T47D (cell line): Measurements from ENCODE around the gene ABCG4.
"Not testable (repeated sequence)": the region's sequence is repeated elsewhere in the genome, so short reads cannot be mapped to it uniquely, and the experiment has no call there.

Source experiments
- DNase-seq, 2 experiments: peaks; one replicate each; pipeline versions ENCODE4 v3.0.0 to v3.0.0-alpha.2; 2011 to 2012; ENCODE audit warnings: low read depth in 1 of 2, low spot score in 1 of 2
- JUND ChIP-seq: IDR thresholded peaks from 2 replicates; pipeline ENCODE4 v1.6.1; 2012; ENCODE audit warnings: low read depth
- in situ Hi-C: cut with HindIII; loops from 2 replicates; pipeline ENCODE4 v1.10.0; 2016; ENCODE audit warnings: low sequenced_read_pairs, low pct_unique_long_range_greater_than_20kb

The ABCG4 gene

DNA sequence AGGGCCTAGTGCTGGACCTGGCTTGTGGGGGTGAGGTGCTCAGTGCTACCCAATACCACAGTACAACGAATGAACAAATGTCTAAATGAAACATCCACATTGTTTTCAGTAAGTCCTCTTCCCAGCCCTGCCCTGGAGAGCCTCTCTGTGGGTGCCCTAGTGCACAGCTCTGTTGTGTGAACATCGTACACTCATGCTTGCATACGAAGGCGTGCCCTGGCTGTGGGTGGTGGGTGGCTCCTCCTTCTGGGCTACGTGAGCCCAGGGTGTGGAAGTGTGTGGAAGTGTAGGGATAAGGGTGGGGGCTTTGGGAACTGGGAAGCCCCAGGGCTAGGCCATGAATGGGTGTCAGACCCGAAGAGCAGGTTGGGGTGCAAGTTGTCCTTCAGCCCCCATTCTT, 19.1 kb downstream of the ABCG4 start:
- in situ Hi-C loops, result no loop called here
- TF ChIP-seq JUND, result no peak
- DNase-seq, result no peak

DNA sequence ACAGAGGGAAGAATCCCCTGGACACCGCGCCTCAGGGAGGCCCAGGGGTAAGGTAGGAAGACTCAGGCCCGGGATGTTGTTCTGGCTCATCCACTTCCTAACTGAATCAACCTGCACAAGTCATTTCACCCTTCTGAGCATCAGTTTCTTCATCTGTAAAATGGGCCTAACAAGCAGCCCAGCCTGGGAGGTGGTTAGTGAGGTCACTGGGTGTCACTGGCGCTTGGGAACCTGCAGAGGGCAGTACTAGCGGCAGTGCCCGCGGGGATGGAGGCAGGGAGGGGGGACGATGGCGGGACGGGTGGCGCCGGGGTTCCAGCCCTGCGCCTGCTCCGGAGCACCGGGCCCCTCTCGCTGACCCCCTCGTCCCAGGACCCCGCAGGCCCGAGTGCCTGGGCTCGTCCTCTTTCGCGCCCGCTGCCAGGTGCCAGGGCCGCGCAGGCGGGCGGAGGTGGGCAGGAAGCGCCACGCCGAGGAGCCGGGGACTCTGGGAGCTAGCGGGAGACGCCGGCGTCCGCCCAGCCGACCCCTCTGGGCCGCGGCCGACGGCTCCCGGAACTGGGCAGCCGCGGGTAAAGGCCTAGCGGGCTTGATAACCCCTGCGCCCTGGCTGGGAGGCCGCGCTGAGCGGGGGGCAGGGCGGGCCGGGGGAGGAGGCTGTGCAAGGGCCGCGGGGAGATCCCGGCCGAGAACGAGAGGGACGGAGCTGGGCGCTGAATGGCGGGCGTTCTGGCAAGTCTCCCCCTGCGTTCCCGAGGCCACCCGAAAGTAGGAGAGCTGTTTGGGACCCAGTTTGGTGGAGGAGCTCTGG, 19.8 kb downstream of the ABCG4 start, which contains the start of gene NLRX1:
Gene NLRX1, plus strand, starts transcription at position 255 of the 811 bp plus-strand sequence. CDS start 2,679 bp downstream, outside the sequence.
- in situ Hi-C loops, result no loop called here
- peak; percentile 92 to 95 for DNase-seq
- TF ChIP-seq JUND, result no peak

DNA sequence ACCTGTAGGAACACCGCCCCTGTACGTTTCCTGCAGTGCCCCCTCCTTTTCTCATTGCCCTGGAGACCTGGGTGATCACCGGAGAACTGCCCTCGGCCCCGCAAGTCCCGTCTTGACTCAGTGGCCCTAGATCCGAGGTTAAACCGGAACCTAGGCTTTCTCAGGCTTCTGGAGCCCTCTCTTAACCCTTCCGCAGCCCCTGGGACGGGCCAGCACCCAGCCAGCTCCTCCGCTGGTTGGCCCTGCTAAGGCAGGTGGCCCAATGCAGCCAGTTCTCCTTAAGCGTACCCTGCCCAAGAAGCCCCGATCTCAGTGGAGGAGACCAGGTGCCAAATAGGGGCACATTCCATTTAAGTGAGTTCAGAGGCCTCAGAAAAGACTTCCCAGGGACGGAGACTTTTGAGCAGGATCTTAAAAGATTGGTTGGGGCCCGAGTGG, 20.4 kb downstream of the ABCG4 start:
- no peak for TF ChIP-seq JUND
- in situ Hi-C loops, result no loop called here
- DNase-seq, result peak; percentile 67 to 86

DNA sequence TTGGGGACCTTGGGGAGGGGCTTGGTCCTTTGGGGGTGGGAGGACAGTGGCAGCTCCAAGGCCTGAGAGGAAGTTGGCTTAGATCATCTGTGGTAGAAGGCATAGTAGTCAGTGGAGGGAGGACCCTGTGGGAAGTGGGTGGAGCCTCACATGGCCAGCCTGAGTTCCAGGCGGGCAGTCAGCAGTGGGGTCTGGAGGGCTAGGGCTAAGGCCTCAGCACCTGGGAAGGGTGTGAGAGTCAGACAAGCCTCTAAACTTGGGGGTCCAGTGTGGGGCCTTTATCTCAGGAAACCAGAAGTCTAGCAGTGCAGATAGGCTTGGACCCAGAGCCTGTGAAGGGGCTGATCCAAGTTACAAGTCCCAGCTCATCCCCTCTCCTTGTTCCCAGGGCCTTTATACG, 23.7 kb downstream of the ABCG4 start:
- in situ Hi-C loops, result no loop called here
- no peak for TF ChIP-seq JUND
- no peak for DNase-seq

DNA sequence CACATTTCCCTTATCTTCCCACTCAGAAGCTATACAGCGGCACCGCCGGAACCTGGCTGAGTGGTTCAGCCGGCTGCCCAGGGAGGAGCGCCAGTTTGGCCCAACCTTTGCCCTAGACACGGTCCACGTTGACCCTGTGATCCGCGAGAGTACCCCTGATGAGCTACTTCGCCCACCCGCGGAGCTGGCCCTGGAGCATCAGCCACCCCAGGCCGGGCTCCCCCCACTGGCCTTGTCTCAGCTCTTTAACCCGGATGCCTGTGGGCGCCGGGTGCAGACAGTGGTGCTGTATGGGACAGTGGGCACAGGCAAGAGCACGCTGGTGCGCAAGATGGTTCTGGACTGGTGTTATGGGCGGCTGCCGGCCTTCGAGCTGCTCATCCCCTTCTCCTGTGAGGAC, 24.6 kb downstream of the ABCG4 start:
- in situ Hi-C loops, result no loop called here
- DNase-seq, result no peak
- no peak for TF ChIP-seq JUND

DNA sequence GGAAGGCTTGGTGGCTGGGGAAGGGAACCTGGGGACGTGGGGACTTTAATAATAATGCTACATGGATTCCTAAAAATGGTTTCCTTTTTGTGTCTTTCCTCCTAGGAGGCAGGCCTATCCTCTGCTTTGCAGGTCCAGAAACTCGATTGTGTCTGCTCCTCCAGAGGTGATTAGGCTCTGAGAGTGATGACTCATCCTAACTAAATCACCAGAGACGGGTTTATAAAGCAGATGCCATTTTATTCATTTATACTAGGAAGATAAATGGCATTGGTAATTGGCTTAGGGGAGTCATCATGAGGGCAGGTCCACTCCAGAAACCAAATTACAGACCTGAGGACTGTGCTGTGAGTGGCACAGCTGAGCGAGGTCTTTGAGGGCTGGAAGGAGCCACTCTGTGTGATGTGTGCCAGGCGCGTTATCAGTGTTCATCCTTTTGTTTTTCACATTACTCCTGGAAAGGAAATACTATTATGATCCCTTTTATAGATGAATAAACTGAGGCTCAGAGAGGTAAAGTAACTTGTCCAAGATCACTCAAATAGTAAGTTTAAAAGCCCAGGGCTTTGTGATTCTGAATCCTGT, 26.7 kb downstream of the ABCG4 start:
- in situ Hi-C loops, result no loop called here
- no peak for DNase-seq
- no peak for TF ChIP-seq JUND

DNA sequence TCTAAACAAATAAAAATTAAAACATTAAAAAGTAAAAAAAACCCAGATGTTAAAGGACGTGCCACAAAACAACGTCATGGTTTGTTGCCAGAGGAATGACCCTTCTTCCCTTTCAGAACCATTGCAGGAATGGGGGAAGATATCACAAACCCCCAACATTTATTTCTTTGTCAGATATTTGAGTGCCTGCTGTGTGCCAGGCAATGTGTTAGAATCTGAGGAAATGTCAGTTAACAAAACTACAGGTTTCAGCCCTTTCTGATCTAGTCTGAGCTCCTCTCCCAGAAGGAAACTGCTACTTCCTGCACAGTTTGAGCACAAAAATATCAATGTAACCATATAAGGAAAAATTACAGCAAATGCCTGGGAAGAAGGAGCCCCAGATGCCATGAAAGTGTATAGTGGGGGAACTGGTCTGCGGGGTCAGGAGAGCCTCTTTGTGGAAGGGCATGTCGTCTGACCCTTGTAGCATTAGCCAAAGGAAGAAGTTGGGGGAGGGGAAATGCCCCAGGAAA, 29.4 kb downstream of the ABCG4 start:
- no peak for DNase-seq
- no peak for TF ChIP-seq JUND
- in situ Hi-C loops, result no loop called here

DNA sequence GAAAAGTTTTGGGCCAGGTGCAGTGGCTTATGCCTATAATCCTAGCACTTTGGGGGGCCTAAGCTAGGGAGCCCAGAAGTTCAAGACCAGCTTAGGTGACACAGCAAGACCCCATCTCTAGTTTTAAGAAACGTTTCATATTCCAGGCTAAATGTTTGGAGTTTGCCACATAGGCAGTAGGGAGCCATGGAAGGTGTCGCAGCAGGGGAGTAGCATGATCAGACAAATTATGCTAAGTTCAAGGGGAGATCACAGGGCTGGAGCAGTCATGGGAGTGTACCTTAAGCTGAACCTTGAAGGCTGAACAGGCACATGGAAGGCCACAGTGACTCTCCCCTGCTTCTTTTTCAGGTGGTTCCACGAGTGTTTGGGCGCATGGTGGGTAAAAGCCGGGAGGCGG, 30.5 kb downstream of the ABCG4 start:
- in situ Hi-C loops, result no loop called here
- TF ChIP-seq JUND, result no peak

DNA sequence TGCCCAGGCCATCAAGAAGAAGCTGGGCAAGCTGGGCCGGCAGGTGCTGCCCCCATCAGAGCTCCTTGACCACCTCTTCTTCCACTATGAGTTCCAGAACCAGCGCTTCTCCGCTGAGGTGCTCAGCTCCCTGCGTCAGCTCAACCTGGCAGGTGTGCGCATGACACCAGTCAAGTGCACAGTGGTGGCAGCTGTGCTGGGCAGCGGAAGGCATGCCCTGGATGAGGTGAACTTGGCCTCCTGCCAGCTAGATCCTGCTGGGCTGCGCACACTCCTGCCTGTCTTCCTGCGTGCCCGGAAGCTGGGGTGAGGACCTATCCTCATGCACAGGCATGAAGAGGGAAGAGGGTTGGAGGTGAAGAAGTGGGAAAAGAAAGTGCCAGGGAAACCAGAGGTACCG, 31.1 kb downstream of the ABCG4 start:
- no peak for TF ChIP-seq JUND
- no peak for DNase-seq
- in situ Hi-C loops, result no loop called here

More for the DNA sequence above, 30.5 kb downstream of the ABCG4 start:
- DNase-seq, result no peak

DNA sequence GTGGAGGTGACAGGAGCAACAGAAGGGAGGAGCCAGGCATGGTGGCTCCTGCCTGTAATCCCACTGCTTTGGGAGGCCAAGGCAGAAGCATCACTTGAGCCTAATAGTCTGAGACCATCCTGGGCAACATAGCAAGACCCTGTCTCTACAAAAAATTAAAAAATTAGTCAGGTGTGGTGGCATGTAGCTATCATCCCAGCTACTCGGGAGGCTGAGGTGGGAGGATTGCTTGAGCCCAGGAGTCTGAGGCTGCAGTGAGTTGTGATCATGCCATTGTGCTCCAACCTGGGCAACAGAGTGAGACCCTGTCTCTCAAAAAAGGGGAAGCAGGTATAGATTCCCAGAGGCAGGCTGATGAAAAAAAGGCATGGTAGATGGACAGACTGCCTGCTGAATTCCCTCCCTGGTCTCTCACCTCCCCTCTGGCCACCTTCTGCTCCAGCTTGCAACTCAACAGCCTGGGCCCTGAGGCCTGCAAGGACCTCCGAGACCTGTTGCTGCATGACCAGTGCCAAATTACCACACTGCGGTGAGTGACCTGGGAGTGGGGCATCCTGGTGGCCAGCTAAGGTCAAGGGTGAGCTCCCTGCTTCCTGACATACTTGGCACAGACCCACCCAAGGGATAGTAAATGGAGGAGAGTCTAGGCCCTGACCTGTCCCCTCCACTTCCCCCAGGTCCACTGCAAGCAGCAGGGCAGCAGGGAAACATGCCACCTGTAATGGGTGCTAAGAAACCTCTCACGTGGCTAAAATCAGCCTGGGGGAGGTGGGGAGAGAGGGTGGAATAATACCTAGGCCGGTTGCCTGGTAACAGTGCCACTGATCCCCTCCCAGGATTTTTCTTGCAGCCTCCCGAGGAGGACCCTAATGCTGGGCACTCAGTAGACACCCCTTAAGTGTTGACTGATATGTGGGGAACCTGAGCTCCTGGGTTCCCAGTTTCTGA, 32.2 kb downstream of the ABCG4 start:
- DNase-seq, result no peak
- in situ Hi-C loops, result no loop called here
- TF ChIP-seq JUND, result no peak

DNA sequence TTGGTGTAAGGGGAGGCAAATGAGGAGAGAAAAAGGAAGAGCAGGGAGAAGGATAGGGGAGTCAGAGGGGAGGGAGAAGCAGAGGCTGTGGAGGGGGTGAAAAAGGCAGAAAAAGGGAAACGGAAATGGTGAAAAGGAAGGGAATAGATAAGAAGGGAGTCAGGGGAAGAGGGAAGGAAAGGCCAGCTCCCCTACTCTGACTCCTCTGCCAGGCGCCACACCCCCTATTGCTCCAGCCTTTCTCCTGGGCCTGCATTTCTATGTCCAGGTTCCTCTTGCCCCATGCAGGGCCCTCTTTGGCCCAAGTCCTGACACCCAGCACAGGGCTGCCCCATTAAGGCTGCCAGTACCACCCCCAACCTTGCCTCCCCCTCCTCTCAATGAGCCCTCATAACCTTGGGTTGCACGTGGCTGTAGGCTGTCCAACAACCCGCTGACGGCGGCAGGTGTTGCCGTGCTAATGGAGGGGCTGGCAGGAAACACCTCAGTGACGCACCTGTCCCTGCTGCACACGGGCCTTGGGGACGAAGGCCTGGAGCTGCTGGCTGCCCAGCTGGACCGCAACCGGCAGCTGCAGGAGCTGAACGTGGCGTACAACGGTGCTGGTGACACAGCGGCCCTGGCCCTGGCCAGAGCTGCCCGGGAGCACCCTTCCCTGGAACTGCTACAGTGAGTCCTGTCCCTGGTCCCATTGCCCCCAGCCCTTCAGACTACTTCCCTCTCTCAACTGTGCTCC, 33.0 kb downstream of the ABCG4 start:
- in situ Hi-C loops, result no loop called here
- no peak for DNase-seq
- TF ChIP-seq JUND, result no peak

DNA sequence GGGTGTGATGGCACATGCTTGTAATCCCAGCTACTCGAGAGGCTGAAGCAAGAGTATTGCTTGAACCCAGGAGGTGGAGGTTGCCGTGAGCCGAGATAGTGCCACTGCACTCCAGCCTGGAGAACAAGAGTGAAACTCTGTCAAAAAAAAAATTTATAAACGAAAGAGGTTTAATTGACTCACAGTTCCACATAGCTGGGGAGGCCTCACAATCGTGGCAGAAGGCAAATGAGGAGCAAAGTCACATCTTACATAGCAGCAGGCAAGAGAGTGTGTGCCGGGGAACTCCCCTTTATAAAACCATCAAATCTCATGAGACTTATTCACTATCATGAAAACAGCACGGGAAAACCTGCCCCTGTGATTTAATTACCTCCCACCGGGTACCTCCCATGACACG, 35.5 kb downstream of the ABCG4 start:
- DNase-seq, in situ Hi-C loops: not testable (repeated sequence)
